Uterus (tissue), 4 donors: ENCODE measurements around the gene RND2. TPM values are rescaled to one million over a fixed set of nuclear protein-coding genes. Genes with fewer than 3 reads are reported as not detected.

Experiments used
- DNase-seq, 2 donors: peaks; one replicate each; pipeline ENCODE4 v3.0.0-alpha.2; 2019 to 2020
- H3K27ac ChIP-seq, 2 donors: fragments of 200-600 bp; sonication (generic); 1 replicate in 1 of 2; 2 replicates in 1 of 2; pipeline ENCODE4 v1.5.1; 2016 to 2018
- H3K27me3 ChIP-seq, 2 donors: fragments of 200-600 bp; sonication (generic); one replicate each; pipeline ENCODE4 v1.5.1; 2018 to 2019; ENCODE audit warnings: control low read depth in 1 of 2
- H3K36me3 ChIP-seq, 2 donors: fragments of 200-600 bp; sonication (generic); one replicate each; pipeline ENCODE4 v1.5.1; 2019; ENCODE audit warnings: control low read depth in 1 of 2
- H3K4me1 ChIP-seq, 2 donors: fragments of 200-600 bp; sonication (generic); one replicate each; pipeline ENCODE4 v1.5.1; 2018 to 2019; ENCODE audit warnings: control low read depth in 1 of 2
- H3K4me3 ChIP-seq, 2 donors: fragments of 200-600 bp; sonication (generic); 1 replicate in 1 of 2; 2 replicates in 1 of 2; pipeline ENCODE4 v1.5.1; 2018 to 2019; ENCODE audit warnings: mild to moderate bottlenecking in 1 of 2
- H3K9me3 ChIP-seq, 2 donors: fragments of 200-600 bp; sonication (generic); one replicate each; pipeline ENCODE4 v1.5.1; 2019; ENCODE audit warnings: control low read depth in 1 of 2
- POLR2A ChIP-seq, 2 donors: fragments of 450-650 bp; IDR thresholded peaks; one replicate each; pipeline ENCODE4 v1.6.1; 2016; ENCODE audit warnings: antibody characterized with exemption in 2 of 2, mild to moderate bottlenecking in 1 of 2, moderate library complexity in 1 of 2
- intact Hi-C: fragments of 100-400 bp; cut with DNase I; formaldehyde crosslinking; loops from one replicate; pipeline ENCODE4 v1.15.1; 2023; ENCODE audit warnings: low total_unique reads
- total RNA-seq, 4 donors: library from RNA; depleted of rRNA in 3 of 4; stranded (reverse); fragments of >200 nt in 3 of 4; gene quantifications; one replicate each; pipeline versions ENCODE4 v1.1.0 to v1.2.4, GENCODE V29; 2014 to 2023
- TF ChIP-seq, protein P1 (sequence below), 4 experiments: fragments of 200-600 bp in 2 of 4; fragments of 450-650 bp in 2 of 4; sonication (generic) in 2 of 4; IDR thresholded peaks; one replicate each; pipeline ENCODE4 v1.5.1; 2016 to 2019; ENCODE audit warnings: antibody characterized with exemption in 4 of 4, mild to moderate bottlenecking in 2 of 4, moderate library complexity in 1 of 4
- donor health status: DM: yes; HTN: yes; CAD: no.

The RND2 gene
- total RNA-seq, 4 donors from 2014 or later = 0.88 to 14.0 (median 3.5) TPM

DNA sequence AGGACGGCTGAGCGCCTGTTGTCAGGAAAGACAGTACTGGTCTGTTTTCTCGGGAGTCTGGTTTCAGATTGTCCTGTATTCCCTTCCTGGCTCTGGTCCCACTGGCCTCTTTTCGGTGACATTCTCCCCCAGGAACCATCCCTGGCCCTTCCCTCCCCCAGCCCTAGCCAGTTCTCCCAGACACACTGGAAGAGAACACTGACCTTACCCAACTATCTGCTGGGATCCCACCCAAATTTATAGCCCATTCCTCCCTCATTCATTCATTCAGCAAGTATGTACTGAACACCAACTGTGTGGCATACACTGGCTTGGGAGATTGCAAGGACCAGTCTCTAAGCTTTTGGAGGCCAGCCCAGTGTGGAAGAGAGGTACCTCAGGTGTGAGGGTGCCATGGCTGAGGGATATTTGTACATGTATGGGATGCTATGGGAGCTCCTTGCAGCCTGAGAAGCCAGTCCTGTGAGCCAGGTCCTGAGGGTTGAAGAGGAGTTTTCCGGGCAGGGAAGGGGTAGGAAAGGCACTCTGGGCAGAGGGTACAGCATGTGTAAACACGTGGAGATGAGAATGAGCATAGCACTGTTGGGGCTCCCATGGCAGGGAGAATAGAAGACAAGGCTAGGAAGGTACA is 5.2 kb downstream of the RND2 start:
- intact Hi-C loops = no loop called here

DNA sequence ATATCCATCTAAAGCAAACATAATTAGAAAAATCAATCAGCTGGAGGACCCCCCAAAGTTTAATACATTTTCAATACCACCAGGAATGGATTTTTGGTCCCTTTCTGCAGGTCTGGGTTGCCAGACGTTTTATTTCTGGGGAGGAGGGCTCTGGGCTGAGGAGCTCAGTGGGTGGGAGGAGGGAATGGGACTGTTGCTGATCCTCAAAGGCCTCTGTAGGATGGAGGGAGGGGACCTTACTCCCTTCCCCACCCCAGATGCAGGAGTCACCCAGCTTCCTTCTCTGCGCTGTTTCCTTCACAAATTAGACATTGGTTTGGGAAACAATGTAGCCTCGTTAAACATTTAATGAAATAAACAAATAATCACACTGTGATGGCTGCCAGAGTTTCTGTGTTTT is 6.6 kb downstream of the RND2 start:
- no peak for TF ChIP-seq POLR2A (IDR thresholded peaks at IDR 0.05)
- TF ChIP-seq, protein P1, sequence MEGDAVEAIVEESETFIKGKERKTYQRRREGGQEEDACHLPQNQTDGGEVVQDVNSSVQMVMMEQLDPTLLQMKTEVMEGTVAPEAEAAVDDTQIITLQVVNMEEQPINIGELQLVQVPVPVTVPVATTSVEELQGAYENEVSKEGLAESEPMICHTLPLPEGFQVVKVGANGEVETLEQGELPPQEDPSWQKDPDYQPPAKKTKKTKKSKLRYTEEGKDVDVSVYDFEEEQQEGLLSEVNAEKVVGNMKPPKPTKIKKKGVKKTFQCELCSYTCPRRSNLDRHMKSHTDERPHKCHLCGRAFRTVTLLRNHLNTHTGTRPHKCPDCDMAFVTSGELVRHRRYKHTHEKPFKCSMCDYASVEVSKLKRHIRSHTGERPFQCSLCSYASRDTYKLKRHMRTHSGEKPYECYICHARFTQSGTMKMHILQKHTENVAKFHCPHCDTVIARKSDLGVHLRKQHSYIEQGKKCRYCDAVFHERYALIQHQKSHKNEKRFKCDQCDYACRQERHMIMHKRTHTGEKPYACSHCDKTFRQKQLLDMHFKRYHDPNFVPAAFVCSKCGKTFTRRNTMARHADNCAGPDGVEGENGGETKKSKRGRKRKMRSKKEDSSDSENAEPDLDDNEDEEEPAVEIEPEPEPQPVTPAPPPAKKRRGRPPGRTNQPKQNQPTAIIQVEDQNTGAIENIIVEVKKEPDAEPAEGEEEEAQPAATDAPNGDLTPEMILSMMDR (IDR thresholded peaks at IDR 0.05) = no peak
- intact Hi-C loops = no loop called here
- H3K9me3 ChIP-seq = no peaks in the 10 kb centered on the region
- no peak overlapping the region for H3K4me3 ChIP-seq
- no peak overlapping the region for H3K27ac ChIP-seq
- no peaks in the 10 kb centered on the region for H3K27me3 ChIP-seq
- H3K4me1 ChIP-seq = no peaks in the 10 kb centered on the region
- no peaks in the 10 kb centered on the region for H3K36me3 ChIP-seq
- DNase-seq = no peak

More for the DNA sequence above, 5.2 kb downstream of the RND2 start:
- Histone ChIP-seq H3K27me3 (no peaks in the 10 kb centered on the region), H3K9me3 (no peaks in the 10 kb centered on the region), H3K27ac (no peak overlapping the region), H3K4me3 (no peak overlapping the region), H3K4me1 (no peaks in the 10 kb centered on the region), H3K36me3 (no peaks in the 10 kb centered on the region)
- no peak for TF ChIP-seq POLR2A (IDR thresholded peaks at IDR 0.05)
- TF ChIP-seq, protein P1 (IDR thresholded peaks at IDR 0.05) = no peak
- DNase-seq = no peak

GRCh38 chr17:43033948-43034881 is 9.2 kb downstream of the RND2 start:
- no peaks in the 10 kb centered on the region for H3K36me3 ChIP-seq
- intact Hi-C loops = no loop called here
- no peak for DNase-seq
- no peaks in the 10 kb centered on the region for H3K4me1 ChIP-seq
- H3K9me3 ChIP-seq = no peaks in the 10 kb centered on the region
- no peak overlapping the region for H3K27ac ChIP-seq
- H3K4me3 ChIP-seq = no peak overlapping the region
- H3K27me3 ChIP-seq = no peaks in the 10 kb centered on the region
- no peak for TF ChIP-seq POLR2A (IDR thresholded peaks at IDR 0.05)
- TF ChIP-seq, protein P1 (IDR thresholded peaks at IDR 0.05) = no peak

GRCh38 chr17:43034894-43035293 is 9.9 kb downstream of the RND2 start:
- H3K9me3 ChIP-seq = no peaks in the 10 kb centered on the region
- H3K36me3 ChIP-seq = no peaks in the 10 kb centered on the region
- DNase-seq = no peak
- no peaks in the 10 kb centered on the region for H3K4me1 ChIP-seq
- H3K27ac ChIP-seq = no peak overlapping the region
- TF ChIP-seq POLR2A (IDR thresholded peaks at IDR 0.05) = no peak
- TF ChIP-seq, protein P1 (IDR thresholded peaks at IDR 0.05) = no peak
- intact Hi-C loops = no loop called here
- H3K27me3 ChIP-seq = no peaks in the 10 kb centered on the region
- no peak overlapping the region for H3K4me3 ChIP-seq

DNA sequence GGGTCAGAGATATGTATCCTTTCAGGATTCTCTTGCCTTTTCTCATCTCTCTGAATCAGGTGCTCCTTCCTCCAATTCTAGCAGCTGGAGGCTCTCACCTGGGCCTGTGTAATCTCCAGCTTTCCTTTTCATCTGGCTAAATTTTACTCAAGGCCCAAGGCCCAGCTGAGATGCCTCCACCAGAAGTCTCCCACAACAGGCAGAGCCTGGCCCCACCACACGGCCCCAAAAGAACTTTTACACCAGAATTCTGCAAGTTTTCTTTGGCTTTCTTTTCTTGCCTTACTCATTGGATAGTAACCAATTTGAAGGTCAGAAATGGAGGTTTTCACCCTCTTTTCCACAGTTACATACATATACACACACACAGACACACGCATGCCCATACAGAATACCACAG is 14.6 kb downstream of the RND2 start:
- Histone ChIP-seq H3K9me3 (no peaks in the 10 kb centered on the region), H3K4me1 (no peaks in the 10 kb centered on the region), H3K27ac (no peak overlapping the region), H3K36me3 (no peaks in the 10 kb centered on the region), H3K27me3 (no peaks in the 10 kb centered on the region), H3K4me3 (no peak overlapping the region)
- no peak for DNase-seq
- intact Hi-C loops = no loop called here
- TF ChIP-seq POLR2A (IDR thresholded peaks at IDR 0.05) = no peak
- TF ChIP-seq, protein P1 (IDR thresholded peaks at IDR 0.05) = no peak
